ENCODE results near the gene SERPINB8.

DNA sequence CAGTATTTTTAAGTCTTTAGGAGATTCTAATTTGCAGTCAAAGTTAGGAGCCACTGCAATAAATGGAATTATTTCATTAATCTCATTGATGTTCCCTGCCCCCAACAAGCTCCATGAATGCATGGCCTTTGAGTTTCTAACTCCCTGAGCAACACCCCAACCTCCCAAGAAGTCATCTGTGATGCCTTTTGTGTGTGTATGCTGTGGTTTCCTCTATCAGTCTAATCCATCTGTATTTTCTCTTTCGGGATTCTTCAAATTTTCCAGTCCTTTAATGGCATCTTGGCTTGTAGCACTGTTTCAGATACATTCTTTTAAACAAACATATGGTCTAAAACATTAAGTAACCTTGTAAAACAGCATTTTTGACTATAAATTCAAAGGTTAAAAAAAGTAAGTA lies 45.3 kb upstream of the SERPINB8 start:
- TF ChIP-seq, protein P1, sequence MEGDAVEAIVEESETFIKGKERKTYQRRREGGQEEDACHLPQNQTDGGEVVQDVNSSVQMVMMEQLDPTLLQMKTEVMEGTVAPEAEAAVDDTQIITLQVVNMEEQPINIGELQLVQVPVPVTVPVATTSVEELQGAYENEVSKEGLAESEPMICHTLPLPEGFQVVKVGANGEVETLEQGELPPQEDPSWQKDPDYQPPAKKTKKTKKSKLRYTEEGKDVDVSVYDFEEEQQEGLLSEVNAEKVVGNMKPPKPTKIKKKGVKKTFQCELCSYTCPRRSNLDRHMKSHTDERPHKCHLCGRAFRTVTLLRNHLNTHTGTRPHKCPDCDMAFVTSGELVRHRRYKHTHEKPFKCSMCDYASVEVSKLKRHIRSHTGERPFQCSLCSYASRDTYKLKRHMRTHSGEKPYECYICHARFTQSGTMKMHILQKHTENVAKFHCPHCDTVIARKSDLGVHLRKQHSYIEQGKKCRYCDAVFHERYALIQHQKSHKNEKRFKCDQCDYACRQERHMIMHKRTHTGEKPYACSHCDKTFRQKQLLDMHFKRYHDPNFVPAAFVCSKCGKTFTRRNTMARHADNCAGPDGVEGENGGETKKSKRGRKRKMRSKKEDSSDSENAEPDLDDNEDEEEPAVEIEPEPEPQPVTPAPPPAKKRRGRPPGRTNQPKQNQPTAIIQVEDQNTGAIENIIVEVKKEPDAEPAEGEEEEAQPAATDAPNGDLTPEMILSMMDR (IDR thresholded peaks at IDR 0.05) = no peak
- TF ChIP-seq POLR2A (IDR thresholded peaks at IDR 0.05) = no peak
